COR-L47 (cell line): ENCODE results near the gene RGS5.

Experiments used
- DNase-seq: peaks from one replicate; lab custom pipeline; 2025; lab: John Stamatoyannopoulos, UW

RGS5 gene

DNA sequence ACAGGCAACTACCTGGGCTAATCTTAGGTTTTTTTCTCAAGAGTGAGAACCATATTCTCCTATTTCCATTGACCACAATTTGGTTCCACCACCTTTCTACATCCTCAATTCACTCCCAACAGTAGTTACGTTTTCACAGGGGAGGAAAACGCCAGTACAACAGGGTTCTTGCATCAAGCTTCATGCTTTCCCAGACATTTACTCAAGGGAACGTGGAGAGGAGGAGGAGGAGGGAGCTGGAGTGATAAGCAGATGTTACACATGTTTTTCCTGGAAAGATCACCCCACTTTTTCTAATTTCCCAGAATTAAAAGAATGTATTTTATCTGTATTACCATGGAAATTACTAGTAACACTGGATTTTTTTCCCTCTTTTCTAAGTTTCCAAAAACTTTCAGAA, 58.3 kb downstream of the RGS5 start:
- no peak for DNase-seq

- DNase-seq = no peak
Measured at GRCh38 chr1:163142152-163142551, 60.6 kb downstream of the RGS5 start.

- DNase-seq = no peak
Measured at GRCh38 chr1:163141556-163141955, 61.2 kb downstream of the RGS5 start.

GRCh38 chr1:163137556-163138265, 65.0 kb downstream of the RGS5 start:
- no peak for DNase-seq

GRCh38 chr1:163131981-163132380, 70.7 kb downstream of the RGS5 start:
- no peak for DNase-seq

DNA sequence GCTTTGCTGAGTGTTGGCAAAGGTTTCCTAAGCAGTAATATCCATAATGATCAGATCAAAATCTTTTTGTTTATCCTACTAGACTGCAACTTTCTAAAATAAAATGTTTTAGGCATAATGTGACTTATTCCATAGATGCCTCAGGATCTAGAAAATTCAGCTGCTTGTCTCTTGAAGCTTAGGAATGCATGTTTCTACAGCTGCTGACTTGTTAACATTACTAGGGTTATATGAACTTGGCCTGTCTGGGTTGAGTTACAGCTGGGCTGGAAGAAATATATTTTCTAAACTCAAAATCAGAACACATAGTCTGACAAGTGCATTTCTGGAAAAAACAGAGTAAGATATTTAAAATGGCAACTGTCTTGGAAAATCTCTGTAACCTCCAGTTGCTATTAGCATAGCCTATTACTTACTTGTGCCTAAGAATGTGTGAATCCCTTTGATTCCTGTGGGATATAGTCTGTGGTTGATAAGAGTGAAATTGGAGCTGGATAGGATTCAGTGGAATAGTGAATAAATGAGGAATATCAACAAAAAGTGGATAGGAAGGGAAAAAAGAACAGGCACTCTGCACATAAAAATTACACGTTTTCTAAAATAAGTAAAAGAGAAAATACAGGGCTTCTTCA, 72.4 kb downstream of the RGS5 start:
- DNase-seq = no peak

DNA sequence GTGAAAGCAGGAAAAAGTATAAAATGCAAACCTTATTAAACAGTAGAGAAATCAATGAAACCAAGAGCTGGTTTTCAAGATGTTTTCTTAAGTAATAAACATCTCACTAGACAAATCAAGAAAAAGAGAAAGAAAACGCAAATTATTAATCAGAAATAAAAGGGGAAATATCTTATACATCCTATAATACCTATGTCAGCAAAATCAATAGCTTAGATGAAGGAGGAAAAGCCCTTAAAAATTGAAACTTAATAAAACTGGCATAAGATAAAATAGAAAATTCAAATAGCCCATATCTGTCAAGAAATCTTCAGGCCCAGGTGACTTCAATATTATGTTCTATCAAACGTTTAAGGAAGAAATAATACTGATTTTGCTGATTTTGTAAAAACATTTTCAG, 74.4 kb downstream of the RGS5 start:
- DNase-seq = no peak

DNA sequence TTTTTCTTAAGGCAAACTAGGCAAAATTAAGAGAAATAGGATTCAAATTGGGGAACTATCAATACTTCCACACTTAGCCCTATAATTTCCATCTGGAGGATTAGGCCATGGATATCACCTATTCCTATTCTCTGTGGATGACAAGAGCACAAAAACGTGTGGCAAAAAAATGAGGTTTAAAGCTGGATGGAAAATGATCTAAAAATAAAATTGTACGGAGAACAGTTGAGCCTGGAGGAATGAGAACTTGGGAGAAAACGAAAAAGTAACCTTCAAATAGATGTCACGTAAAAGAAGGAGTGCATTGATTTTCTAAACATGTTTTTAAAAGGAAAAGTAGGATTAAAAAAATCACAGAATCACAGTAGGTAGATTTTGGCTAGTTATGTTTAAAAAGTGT, 77.9 kb downstream of the RGS5 start:
- DNase-seq = no peak

DNA sequence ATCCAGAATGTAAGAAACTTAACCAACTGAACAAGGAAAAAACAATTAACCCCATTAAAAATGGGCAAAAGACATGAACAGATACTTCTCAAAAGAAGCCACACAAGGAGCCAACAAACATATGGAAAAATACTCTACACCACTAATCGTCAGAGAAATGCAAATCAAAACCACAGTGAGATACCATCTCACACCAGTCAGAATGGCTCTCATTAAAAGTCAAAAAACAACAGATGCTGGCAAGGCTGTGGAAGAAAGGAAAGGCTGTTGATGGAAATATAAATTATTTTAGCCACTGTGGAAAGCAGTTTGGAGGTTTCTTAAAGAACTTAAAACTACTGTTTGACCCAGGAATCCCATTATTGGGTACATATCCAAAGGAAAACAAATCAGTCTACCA, 82.3 kb downstream of the RGS5 start:
- no peak for DNase-seq

DNA sequence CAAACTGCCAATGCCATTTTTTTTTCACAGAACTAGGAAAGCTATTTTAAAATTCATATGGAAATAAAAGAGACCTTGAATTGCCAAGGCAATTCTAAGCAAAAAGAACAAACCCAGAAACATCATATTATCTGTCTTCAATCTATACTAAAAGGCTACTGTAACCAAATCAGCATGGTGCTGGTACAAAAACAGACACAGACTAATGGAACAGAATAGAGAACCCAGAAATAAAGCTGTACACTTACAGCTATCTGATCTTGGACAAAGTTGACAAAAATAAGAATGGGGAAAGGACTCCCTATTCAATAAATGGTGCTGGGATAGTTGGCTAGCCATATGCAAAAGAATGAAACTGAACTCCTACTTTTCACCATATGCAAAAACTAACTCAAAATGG, 83.0 kb downstream of the RGS5 start:
- no peak for DNase-seq

GRCh38 chr1:163115887-163116286, 86.8 kb downstream of the RGS5 start:
- DNase-seq = no peak

DNA sequence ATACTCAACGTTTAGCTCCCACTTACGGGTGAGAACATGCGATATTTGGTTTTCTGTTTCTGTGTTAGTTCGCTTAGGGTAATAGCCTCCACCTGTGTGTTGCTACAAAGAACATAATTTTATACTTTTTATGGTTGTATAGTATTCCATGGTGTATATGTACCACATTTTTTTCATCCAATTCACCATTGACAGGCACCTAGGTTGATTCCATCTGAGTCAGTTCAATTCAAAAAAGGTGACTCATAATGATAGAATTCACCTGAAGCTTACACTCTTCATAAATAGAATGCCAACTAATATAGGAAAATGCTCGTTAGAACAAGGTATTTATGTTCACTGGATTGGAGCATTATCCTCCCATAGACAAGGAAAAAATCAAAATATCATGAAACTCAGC, 95.1 kb downstream of the RGS5 start:
- DNase-seq = no peak

DNA sequence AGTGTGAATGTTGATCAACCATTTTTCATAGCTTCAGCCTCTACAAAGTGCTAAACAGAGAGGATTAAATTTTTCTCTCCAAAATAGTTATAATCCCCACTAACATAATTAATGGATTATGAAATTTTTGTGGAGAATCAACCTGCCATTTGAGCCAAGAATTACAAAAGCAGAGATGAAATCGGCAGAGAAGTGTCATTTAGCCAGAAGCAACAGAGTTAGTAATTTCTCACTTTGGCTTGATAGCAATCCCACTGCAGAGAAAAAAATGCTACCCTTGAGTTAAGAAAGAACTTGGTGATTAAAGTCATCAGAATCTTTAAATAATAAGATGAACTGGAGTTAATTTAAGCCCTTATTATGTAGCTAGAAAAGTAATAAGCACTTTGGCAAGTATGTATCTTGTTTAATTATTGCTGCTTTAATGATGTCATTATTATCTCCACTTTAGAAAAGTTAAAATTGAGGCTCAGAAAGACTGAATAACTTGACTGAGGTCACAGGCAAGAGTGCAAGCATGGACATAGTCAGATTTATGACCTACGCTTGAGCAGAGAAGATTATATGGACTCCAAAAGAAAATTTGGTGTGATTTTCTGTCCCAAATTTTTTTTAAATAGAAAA, 96.2 kb downstream of the RGS5 start:
- DNase-seq = no peak

GRCh38 chr1:163104385-163105099, 98.2 kb downstream of the RGS5 start:
- DNase-seq = no peak

DNA sequence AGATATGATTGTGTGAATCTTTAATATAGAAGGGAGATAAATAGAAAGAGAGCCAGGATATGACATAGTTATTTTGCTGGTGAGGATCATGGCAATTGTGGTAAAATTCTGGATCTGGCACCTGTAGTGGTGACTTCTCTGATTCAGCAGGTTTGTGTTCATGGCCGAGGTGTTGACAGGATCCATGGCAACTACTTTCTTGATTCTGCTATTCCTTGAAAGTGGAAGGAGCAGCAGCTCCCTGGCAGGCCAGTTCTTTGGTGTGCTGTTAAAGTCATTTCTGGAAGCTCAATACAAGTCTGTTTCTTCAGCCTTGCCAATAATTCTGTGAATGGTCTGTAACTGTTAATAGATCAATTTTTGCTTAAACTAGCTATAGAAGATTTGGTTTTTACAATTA, 100.1 kb downstream of the RGS5 start:
- DNase-seq = no peak

GRCh38 chr1:163095213-163095612, 107.5 kb downstream of the RGS5 start:
- DNase-seq = no peak

DNA sequence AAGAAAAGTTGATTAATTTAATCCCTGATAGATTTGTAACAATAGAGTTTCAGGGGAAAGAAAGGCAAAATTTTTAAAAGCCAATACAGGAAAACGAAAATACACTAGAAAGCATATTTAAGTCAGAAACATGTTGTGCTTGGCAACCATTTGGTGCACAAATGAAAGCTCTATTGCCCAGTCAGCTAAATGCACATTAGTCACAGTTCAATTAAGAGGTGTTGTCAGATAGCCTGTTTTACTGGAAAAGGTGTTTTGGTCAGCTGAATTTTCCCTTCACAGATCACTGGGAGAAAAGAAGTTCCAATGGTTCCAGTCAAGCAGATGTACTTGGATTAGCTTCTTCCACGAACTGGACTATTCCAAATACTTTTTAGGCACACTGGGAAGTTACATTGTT, 108.1 kb downstream of the RGS5 start:
- no peak for DNase-seq

GRCh38 chr1:163094182-163094581, 108.5 kb downstream of the RGS5 start:
- no peak for DNase-seq

- no peak for DNase-seq
Measured at GRCh38 chr1:163093579-163093978, 109.1 kb downstream of the RGS5 start.

DNA sequence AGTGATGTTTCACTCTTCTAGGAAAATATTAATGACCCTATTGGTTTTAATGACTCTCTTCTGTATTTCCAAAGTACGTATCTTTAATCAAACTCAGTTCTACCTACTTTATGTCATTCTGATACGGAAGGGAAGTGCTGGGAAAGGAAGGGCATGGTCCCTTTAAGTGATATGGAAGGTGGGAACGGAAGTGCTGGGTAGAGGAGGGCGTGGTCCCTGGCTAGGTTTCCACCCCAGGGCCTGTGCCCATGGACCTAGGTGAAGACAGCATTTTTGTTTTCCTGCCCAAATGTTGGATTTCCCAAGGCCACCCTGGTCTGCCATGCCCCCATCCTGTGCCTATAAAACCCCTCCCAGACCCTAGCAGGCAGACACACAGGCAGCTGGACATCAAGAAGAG, 109.5 kb downstream of the RGS5 start:
- DNase-seq = no peak
